Islet precursor cell (in vitro differentiated cells): ENCODE measurements around the gene NECAB3.

Experiments
- DNase-seq: peaks from one replicate; pipeline ENCODE4 v3.0.0-alpha.2; 2018

NECAB3 gene

DNA sequence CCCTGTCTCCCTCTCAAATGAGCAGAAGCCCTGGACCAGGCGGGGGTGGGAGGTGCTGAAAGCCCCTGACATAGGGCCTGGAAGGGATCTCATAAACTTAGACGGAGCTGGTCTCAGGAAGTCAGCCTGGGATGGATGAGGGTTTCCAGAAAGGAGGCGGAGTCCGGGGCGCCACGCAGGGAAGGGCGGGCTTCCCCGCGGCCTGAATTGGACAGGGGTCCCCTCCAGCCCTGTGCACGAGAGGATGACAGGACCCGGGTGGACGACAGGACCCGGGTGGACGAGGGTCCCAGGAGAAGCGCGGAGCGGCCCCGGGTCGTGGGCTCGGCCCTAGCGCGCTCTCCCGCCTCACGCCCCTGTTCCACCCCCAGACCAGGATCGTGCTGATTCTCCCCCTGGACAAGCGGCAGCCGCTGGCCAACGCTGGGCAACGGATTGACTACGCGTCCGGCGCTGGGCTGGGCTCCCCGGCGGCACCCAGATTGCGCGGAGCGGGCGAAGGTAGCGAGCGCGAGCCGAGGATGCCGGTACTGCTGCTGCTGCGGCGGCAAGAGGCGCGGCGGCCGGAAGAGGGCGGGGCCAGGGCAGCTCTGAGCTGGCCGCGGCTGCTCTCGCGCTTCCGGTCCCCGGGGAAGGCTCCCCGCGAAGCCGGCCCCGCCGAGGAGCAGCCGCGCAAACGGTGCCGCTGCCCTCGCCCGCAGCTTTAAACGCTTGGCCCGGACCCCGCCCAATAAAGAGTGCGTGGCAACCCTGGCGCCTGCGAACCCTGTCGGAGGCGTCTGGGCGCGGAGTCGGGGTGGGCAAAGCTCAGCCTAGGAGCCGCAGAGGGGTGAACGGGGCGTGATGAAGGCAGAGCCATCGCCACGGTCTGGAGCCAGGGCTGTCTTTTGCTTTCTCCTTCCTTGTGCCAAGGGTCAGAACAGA lies 10.8 kb downstream of the NECAB3 start:
- peak; percentile 86 for DNase-seq

DNA sequence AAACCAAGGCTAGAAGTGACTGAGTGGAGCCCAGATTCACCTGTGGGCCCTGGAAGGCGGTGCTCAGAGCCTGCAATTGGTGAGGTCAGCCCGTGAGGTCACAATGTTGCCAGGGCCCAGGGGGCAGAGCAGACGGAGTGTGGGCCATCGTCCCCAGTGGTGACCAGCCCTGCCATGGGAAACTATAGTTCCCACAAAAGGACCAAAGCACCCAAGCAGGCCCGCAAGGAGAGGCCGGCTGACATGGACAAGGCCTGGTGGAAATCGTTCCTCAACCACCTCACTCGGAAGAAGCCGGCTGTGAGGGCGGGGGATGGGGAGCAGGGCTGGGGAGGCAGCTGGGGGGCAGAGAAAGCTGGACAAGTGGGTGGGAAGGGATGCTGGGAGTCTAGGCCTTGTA lies 12.1 kb downstream of the NECAB3 start, which contains the start of gene C20orf144:
Gene C20orf144, plus strand, starts transcription at position 156 of the 400 bp plus-strand sequence. Its CDS starts 19 bp downstream, at position 175.
- no peak for DNase-seq

DNA sequence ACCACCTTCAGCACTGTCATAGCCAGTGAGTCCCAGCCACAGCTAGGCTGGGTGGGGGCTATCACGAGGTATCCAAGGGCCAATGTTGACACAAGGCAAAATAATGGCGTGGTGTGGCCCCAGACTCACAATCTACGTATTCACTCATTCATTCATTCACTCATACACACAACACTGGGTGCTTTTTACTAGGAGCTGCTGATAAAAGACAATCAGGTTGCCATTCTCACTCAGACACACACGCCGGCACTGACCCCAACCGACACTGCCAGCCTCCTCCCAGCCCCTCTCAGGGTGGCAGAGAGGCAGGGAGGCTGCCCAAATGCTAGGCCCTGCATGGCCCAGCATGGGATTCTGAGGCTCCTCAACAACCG lies 13.6 kb downstream of the NECAB3 start:
- DNase-seq = no peak

DNA sequence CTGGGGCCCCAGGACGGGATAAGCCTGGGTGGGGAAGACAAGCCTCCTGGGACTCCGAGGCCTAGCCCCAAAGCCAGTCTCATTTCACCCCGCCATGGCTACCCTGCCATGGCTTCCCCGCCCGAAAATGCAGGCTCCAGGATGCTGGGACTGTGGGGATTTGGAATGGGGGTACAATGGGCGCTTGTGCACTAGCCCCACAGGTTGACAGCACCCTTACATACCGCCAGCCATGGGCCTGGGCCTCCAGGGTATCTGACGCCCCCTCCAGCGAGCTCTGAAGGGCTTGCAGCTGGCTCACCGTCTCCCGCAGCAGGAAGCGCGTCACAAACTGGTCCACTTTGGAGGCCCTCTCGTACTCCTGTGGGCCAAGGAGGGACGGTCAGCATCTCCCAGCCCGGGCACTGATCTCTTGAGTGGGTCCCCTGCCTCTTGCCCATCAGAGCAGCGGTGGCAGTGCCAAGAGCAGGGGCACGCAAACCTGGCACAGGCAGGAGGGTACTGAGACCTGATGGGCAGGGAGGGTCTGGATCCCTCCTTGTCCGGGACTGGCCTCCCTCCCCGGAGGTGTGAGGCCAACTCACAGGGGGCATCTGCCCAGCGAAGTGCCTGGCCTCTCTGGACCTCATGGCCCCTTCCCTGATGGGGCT lies 14.1 kb downstream of the NECAB3 start:
- DNase-seq = no peak

DNA sequence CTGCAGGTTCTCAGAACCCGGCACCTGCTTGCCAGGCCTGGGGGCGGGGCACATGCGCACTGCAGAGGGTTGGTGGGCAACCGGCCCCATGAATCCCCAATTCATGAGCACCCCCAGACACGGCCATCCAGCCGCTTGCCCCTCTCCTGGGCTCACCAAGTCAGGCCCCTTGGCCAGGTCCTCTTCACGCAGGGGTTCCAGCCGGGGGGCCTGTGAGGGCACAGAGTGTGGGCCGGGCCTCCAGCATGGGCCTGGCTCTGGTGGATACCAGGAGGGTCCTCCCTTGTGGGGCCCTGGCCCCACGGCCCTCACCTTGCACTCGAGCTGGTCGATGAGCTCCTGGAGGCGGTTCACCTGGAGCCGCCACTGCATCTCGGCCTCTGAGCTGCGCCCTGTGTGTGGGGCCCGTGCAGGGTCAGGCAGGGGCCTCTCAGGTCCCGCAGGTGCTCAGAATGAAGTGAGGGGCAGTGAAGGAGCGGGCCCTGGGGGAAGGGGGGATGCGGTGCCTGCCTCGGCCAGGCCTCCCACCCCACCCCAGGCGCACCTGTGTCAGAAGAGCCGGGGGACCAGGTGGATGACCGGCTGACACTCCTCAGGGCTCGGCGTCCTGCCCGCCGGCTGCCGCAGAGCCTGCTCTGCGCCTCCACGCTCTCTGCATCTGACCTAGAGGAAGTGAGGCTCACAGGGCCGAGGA lies 14.7 kb downstream of the NECAB3 start:
- DNase-seq = no peak

DNA sequence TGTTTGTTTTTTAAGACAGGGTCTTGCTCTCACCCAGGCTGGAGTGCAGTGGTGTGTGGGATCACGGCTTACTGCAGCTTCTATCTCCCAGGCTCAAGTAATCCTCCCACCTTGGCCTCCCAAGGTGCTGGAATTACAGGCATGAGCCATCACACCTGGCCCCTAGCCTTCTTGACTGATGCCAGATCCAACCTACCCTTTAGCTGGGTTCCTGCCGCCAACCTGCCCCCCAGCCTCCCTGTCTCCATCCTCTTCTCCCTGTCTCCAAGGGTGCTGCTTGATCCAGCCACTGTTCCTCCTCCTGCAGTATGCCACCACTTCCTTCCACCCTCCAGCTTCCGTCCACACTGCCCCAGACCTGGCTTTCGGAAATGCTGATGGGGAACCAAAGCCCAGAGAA lies 15.3 kb downstream of the NECAB3 start:
- DNase-seq = no peak

DNA sequence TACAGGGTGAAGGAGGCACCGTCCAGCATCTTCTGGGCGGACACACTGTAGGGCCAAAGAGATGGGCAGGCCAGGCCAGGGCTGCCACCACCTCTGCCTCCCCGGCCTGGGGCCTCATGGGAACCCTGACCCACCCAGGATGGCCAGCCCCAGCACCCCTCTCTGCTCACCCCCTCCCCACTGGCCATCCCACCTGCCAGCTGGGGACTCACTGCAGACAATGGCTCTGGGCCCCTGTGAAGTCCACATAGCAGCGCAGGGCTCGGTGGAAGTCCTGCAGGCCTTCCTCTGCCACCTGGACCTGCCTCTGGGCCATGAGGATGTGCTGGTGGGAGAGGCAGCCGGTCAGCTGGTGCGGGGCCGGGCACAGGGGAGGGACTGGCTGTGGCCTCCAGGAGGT lies 15.7 kb downstream of the NECAB3 start:
- no peak for DNase-seq

DNA sequence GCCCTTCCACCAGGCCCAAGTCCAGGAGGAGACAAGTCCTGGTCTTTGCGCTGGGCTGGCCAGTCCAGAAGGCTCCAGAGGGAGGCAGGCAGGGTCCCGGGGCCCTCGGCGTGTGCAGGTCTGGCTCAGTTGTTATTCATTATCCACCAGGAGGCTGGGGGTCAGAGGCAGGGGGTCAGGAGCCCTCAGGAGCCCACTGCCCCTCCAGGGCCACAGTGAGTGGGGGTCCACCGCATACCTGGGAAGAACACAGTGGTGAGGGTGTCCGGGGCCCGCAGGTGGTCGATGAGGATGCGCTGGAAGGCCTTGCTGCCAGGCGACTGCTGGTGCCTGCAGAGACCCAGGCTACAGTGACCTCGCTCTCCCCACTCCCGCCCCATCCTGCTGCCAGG lies 16.5 kb downstream of the NECAB3 start:
- DNase-seq = no peak

DNA sequence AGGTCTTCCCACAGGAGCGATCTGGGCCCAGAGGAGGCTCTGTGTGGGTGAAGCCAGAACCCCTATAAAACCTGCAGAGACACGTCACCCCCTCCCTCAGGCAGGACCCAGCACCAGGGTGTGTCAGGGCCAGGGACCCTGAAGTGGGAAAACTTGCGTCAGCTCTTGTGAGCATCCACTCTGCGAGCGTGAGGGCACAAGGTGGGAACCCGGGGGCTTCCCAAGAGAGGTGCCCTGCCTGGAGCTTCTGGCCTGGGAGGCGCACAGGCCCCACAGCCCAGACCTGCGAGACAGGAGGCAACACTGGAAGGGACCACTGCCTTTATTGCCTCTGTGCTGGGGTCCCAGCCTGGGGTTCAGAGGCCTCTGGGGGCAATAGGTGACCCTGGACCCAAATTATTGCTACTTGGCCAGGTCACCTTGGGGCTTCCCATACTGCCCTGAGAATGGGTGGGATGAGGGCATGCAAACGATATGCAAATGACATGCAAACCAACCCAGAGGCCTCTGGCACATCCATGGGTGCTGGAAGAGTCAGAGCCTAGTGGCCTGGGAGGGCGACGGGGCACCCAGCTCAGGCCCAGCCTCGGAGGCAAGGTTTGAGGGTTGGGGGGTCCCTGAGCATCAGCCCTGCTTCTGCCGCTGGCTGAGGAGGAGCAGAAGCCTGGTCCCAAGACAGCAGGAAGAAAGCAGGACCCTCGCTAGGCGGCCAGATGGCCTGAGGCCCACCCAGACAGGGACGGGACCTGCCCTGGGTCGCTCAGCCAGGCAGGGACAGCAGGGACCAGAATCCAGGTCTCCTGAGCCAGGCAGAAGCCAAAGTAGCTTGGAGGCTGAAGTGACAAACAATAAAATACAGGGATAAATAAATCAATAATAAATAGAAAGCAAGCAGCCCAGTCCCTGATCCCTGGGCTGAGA lies 17.2 kb downstream of the NECAB3 start:
- no peak for DNase-seq

DNA sequence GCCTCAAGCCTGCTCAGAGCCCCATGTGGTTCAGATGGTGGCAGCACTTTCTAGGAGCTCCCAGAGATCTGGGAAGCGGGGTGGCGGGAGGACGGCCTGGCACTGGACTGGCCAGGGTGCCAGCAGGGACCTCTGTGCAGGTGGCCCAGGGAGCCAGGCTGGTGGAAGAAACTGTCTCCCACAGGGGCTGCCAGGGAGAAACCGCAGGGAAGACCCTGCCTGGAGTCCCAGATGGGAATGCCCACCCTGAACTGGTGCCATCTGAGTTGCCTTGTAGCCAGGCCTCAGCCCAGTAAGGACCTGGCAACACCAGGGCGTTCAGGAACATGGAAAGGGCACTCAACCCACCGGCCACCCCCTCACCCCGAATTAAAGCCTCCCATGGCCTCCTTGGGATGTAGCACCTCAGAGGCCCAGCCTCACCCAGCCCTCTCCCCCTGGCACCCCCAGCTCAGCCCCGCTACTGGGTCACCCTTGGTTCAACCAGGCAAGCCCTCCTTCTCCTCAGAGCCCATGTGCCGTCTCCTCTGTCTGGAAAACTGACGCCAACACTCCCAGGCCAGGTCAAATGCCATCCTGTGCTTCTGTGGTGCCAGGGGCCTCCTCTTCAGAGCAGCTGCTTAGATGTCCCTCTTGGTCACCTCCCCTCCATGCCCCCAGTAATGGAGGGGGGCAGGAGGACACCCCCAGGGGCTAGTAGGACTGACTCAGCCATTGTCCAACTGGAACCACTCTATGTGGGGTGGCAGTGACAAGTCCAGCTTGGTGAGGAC lies 18.0 kb downstream of the NECAB3 start:
- DNase-seq = no peak

DNA sequence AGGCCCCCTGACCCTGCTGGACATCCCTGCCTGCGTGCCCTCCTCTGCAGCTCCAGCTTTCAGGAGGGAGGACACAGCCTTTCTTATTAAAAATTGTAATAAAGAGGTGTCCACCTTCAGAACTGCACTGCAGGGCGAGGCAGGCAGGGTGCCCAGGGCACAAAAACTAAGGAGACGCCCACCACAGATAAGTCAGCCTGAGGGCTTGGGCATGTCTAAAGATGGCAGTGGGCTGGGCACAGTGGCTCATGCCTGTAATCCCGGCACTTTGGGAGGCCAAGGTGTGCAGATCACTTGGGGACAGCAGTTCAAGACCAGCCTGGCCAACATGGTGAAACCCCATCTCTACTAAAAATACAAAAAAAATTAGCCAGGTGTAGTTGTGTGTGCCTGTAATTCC lies 19.1 kb downstream of the NECAB3 start:
- no peak for DNase-seq

DNA sequence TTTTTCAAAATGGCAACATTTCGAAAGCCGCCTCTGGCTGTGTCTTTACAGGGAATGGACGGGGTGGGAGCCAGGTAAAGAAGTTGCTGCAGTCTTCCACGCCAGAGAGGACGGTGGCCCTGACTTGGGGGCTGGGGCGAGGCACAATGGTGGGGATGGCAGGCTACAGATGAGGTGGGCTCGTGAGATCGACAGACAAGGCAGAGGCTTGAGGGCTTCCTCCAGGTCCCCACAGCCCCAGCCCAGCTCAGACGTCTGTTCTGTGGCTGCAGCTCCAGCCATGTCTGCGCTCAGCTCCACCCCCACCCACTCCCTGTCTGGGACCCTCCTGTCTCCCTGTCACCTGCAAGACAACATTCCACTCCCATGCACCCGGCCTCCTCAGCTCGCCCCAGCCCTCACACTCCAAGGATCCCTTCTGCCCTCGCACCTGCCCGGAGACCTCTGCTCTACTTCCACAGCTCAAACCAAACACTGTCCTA lies 19.5 kb downstream of the NECAB3 start:
- DNase-seq = peak; percentile 74

DNA sequence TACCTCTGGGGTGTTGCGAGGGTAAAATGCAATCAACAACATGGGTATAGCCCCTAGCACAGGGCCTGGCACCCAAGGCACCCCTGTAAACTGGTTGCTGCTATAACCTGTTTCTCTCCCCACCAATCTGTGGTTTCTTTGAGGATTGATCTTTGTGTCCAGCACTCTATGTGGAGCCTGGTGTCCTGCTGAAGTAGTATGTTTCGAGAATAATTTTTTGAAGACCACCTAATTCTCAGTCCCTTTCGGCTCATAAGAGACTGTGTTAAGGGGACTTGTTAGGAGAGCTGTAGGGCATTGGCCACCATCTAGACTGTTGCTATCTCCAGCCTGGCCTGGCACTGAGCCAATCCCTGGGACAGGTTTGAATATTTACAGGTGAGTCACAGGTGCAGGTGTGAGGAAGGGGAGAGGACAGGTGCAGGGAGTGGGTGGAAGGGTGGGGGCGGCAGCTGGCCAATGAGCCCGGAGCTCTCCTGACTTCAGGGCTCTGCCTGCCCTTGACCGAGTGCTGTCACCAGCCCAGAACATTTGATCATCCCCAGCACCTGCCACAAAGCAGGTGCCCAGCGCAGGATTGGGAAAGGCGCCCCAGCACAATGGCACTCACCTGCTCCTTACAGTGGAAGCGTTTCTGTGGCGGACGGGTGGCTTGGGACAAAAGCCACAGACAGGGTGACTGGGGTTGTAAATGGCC lies 20.2 kb downstream of the NECAB3 start:
- DNase-seq = no peak

DNA sequence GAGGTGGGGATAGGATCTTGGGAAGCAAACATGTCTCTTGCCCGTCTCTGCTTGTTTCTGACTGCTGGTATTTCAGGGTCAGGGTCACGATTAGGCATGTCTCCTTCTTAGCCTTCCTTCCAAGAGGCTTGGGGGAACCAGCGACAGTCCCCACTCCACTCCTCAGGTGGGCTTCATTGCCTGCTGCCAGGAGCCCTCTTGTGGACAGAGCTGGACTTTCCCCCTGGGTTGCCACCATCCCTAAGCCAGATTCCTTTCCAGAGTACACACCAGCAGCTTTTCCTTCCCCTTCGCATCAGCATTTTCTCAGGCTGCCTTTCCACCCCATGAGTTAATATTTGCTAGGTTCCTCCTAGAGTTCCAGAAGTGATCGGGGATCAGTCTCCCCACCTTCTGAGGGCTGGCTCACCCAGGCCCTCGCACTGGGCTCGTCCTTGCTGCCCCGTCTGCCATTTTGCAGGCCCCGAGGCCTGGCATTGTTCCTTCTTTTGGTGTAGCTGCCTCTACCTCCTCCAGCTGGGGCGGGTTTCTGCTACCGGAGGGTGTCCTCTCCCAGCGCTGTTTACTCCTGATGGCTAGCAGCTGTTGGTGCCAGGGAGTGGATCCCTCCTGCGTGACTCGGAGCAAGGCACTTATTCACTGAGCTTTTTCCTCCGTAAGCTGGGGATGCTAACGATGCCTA lies 20.9 kb downstream of the NECAB3 start:
- DNase-seq = peak; percentile 86

DNA sequence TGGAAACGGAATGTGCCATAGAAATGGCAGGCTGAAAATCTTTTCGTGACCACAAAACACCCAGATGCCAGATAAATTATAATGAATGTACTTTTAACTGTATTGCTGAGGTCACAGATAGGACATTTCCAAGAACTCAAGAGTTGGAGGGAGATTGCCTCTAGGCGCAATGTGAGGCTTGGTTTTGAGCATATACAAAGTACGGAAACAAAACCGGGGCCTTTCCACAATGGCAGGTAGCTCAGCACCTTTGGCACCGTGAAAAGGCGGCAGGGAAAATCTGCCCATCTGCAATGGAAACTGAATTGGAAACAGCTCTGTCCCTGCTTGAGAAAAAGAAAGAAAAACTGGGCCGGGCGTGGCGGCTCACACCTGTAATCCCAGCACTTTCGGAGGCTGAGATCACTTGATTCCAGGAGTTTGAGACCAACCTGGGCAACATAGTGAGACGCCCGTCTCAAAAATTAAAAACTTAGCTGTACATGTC lies 22.6 kb downstream of the NECAB3 start:
- DNase-seq = no peak

DNA sequence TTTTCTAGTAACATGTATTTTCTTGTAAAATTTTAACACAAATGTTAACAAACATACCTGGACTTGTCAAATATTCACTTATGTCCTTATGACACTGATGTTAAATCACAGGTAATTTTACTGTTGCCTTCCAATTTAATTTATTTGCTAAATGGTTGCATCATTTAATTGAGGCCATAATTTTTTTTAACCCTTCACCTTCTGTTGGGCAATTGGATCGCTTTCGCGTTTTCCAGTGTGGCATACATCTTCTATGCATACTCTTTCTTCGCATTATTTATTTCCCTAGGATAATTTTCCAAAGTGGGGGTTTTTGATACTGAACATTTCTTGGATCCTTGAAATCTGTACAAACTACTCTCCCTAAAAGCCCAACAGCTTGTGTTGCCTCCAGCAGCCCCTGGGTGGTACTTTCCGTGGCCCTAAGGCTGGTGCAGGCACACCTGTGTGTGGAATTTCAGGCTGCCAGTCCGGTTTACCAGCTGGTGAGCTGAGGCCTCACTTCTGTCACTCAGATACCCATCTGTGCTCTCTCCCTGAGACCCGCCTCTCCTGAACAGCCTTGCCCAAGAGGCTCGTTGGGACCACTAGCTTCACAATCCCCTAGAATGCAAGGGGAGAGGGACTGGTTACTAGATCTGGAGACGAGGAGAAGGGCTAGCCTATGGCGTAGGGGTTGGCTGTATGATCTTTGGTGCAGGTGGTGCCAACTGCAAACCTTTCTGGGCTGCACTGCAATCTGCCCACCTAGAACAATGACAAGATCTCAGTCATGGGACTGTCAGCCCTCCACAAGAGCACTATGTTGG lies 23.3 kb downstream of the NECAB3 start:
- no peak for DNase-seq

DNA sequence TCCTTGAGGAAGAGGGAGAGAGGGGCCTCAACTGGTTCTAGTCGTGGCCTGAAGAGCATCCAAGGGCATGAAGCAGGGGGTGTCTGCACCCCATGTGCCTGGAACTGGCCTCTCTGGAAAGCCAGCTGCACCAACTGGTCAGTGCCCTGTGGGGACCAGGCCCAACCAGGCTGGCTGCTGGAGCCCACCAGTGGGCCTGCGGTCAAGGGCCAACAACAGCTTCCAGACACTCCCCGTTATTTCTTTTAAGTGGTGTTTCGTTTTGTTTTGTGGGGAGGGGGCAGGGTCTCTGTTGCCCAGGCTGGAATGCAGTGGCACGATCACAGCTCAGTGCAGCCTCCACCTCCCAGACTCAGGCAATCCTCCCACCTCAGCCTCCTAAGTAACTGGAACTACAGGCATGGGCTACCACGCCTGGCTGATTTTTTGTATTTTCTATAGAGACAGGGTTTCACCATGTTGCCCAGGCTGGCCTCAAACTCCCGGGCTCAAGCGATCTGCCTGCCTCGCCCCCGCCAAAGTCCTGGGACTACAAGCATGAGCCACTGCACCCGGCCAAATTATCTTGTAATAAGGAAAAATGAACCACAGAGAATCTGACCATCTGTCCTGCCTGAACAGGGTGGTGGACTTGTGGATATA lies 24.0 kb downstream of the NECAB3 start:
- DNase-seq = no peak

DNA sequence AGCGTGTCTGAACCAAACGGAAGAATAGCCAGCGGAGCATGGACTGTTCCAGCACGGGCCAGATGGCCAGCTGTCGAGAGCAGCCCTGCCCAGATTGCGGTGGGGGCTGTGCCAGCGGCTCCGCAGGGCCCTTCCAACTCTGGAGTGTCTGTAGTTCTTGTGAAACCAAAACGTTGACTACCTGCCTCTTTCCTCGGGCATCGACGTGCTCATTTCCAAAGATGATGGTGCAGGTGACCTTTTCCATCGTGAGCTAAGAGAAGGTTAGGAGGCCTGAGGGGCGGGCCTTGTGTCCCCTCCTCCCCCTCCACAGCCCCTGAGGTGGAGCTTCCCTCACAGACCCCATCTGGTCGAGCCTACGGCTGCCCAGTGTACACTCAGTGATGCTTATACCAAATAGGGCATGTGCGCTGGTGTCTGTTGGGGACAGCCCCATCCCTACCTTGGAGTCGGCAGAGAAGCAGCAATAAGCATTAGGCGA lies 25.0 kb downstream of the NECAB3 start:
- DNase-seq = no peak
